GM19372 (cell line): ENCODE data around the gene PPARD.
A peak's percentile ranks its signal among the peaks of the same experiment; 100 is the strongest.
"Not testable (repeated sequence)": the region's sequence is repeated elsewhere in the genome, so short reads cannot be mapped to it uniquely, and the experiment has no call there.

ENCODE experiments used
- ATAC-seq: cut with Tn5 transposase; IDR thresholded peaks from one replicate; pipeline ENCODE4 v1.9.1; 2021; ENCODE audit warnings: mild to moderate bottlenecking, low read depth, moderate library complexity; ENCODE audit not compliant: unreplicated experiment

The PPARD gene

DNA sequence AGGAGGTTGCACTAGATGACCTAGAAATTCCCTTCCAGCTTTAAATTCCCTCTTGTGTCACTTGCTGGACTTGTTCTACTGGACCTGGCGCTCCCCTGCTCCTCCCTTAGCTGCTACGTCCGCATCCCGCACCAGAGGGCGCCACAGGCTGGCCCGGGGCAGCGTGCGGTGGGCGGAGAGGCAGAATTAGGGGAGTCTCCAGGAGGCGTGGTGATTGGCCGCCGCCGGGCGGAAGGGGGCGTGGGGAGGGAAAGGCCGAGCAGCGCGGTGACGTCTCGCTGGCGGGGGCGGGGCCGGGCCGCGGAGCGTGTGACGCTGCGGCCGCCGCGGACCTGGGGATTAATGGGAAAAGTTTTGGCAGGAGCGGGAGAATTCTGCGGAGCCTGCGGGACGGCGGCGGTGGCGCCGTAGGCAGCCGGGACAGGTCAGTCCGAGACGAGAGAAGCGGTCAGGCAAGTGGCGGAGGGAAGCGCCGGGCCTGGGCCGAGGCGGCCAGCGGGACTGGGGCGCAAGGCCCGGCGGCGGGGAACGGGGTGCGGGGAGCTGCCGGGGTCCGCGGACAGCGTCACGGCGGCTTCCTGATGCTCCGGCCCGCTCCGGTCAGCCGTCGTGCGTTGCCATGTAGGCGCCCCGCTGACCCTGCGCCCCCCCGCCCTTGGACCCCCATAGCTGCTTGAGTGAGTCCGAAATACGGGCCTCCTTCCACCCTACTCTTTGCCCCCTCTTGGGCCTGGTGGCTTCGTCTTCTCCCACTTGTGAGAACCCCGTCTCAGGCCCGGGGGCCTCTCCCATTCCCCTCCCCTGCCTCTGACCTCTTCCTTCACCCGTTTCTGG, at the start of gene PPARD:
Gene PPARD, plus strand, starts transcription at position 301 of the 834 bp plus-strand sequence. CDS start 68,530 bp downstream, outside the sequence.
- ATAC-seq, result peak; percentile 96

DNA sequence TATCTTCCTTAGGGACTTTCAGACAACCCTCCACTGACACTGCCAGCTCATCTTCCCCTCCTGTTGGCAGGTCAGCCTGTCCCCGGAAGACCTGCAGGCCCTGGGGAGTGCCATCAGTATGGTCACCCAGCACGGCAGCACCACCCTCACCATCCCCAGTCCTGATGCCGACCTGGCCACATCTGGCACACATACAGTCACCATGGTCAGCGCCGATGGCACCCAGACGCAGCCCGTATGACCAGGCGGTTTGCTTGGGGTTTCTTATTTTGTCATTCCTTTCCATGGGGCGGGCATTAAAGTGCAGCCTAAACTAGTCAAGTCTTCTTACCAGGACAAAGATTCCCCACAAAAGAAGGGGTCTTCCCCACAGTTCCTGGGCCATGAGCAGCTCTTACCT, 48.7 kb upstream of the PPARD start:
- ATAC-seq, result no peak

DNA sequence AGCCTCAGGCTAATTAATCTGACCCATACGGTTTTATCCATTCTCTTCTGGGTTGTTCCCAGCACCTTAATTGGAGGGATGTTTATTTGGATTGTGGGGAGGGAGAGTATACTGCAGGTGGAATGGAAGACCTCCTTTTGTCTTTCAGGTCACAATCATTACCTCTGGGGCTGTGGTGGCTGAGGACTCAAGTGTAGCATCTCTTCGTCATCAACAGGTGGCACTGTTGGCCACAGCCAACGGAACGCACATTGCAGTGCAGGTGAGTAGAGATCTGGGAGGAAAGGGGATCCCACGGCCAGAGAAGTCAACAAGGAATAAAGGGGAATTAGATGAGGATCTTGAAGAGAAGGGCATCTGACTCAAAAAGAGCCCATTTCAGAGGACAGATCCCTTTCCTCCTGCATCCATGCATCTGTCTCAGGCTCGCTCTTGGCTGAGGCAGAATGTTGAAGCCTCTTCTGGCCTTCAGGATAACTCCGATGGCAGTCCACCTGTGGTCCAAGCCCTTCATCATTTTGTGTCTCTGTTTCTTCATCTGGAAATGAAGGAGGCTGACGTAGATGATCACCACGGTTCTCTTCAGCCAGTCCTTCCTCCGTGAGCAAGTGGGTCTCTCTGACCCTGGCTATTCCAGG, 47.9 kb upstream of the PPARD start:
- no peak for ATAC-seq

DNA sequence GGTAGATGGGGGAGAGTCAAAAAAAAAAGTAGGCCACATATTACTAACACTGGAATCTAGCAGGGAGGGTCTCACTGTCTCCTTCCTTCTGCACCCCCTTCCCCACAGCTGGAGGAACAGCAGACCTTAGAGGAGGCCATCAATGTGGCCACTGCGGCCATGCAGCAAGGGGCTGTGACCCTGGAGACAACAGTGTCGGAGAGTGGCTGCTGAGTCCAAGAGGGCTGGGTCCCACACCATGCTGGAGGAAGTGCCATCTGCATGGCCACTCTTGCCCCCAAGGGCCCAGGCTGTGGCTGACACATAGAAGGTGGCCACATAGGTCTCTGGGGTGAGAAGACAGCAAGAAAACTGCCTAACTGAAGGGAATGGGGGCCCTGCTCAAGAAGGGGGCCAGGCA, 47.3 kb upstream of the PPARD start:
- ATAC-seq, result no peak

DNA sequence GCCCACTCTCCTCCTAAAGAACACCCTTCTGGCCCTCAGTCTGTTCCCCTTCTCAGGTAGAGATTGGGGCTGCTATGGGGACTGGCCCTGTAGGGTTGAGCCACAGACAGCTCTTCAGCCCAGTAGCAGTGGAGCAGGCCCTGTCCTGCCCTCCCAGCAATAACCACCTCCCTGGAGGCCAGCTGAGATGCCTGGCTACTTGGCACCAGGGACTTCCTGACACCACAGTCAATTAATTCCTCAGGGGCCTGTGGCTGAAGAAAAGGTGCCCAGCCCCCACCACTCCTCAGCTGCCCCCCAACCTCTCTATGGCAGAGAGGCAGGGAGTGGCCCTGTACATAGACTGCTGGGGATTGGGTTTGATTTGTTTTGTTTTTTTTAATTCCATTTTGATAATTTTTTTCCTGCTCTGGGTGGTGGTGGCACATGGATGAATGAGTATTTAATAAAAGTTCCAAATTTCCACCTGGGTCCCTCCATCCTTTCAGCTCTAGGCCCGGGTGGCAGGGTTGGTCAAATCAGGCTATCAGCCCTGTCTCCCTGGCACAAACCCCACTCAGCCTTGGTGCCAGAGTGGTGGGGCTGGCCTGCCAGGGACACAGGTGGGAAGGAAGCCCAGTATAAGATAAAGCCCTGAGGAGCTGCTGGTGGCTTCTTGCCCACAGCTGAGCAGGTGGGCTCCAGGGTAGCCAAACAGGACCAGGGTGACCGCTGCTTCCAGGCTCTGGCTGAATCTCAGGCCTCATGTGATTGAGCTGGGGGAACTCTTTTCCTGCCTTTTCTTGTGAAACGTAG, 46.6 kb upstream of the PPARD start:
- ATAC-seq, result no peak

DNA sequence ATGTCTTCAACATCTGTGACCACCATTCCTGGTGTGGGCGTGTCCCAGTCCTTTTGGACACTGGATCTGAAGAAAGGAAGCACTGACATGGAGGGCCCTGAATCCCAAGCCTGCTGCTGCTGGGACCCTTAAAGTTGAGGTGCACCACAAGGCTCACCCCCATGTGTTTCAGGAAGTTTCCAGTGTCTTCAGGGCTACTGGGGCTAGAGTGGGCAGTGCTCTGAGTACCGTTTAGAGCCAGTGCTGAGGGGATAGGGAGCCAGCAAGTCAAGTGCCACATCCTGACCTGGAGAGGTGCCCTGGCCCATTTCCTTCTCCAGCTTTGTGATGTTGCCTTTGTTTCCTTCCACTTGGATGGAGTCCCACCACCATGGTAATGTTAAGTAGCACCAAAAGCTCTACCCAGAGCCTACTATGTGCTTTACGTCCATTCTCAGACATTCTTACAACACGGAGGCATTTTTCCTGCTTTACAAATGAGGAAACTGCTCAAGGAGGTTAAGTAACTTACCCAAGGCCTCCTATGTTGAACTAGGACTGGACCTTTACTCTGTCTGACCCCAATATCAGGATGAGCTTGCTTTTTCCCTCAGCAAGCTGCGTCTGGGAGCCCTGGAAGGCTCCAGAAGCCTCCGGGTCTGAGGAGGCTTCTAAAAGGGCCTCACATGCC, 45.3 kb upstream of the PPARD start:
- no peak for ATAC-seq

DNA sequence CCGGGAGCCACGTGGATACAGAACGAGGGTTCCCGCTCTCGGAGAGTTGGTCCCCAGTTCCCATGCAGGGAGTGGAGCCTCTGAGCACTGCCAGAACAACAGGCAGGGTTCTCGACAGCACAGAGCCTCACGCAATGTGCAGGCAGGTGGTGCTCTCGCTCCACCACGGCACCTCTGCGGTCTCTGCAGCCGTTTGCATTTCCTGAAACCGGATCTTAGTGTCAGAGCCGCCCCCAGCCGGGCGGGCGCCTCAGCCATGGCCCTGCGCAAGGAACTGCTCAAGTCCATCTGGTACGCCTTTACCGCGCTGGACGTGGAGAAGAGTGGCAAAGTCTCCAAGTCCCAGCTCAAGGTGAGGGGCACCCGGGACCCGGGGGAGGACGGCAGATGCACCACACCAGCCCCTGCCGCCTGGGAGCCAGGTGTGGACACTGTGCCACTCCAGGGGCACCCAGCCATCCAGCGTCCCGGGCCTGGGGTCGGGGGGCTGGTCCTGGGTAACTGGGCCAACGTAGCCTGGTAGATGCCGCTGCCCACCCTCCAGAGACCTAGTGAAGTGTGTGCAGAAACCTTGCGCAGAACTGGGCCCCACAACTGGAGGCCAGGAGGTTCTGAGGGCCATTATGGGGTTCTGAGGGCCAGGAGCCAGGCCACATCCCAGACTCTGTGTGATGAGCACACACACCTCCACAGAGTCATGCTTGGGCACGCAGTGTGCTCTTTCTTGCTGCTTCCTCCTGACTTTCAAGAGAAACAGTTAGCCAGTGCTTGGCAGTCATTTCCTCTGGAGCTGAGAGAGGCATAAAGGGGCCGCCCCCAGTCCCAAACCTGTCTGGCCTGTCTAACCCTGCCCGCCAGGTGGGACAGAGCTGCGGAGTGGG, 44.5 kb upstream of the PPARD start, which contains the start of gene DEF6:
Gene DEF6, plus strand, starts transcription at position 218 of the 881 bp plus-strand sequence. Its CDS starts 39 bp downstream, at position 257.
- peak; percentile 88 for ATAC-seq

DNA sequence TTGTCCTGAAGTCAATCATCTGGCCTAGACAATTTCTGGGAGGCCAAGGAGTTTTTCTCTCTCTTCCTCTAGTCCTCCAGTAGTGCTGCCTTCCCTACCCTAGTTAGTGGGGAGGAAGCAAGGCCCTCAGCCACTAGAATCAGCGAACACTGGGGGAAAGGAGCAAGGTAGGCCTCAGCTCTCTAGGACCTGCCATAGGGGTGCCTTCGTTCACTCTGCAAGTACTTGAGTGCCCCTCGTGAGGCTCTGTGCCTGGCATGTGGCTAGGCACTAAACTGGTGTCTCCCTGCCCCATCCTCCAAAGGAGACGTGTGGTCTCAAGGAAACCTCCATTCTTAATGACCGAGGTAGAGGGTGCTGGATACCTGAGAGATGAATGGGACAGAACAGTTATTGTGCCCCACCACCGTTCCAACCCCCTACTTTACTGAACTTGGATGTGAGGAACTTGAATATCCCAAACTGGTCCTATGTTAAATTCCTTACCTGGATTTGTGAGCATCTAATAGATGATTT, 43.7 kb upstream of the PPARD start:
- ATAC-seq, result no peak

DNA sequence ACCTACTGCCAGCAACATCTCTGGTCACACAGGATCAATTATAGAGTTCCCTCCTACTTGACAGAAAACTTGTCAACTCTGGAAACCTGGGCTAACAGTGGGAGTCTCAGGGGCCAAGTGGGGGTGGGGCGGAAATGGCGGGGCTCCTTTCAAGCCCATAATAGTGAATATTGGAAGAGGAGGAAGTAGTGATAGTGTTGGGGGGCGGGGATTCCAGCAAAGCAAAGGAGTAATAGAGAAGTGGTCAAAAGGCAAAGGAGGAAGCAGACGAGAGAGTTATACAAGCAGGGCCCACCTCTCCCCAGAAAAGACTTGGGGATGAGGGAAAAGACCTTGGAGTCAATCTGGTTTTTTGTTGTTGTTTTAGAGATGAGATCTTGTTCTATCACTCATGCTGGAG, 42.7 kb upstream of the PPARD start:
- ATAC-seq, result no peak

DNA sequence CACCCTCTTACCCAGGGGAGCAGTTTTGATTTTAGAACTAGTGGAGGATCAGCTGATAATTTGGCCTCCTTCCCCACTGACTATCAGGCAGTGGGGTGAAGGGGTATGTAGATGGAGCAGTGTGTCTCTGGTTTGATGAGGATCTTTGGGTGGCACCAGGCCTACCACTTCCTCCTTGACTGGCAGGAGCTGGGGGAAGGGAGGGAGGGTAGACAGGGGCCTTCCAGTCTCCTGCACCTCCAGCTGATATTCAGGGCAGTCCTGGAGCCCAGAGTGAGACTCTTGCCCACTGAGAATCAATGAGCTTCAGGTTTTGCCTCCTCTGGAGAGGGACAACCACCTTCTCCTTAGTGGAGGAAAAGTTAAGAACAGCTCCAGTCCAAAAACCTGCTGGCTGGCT, 41.5 kb upstream of the PPARD start:
- no peak for ATAC-seq

DNA sequence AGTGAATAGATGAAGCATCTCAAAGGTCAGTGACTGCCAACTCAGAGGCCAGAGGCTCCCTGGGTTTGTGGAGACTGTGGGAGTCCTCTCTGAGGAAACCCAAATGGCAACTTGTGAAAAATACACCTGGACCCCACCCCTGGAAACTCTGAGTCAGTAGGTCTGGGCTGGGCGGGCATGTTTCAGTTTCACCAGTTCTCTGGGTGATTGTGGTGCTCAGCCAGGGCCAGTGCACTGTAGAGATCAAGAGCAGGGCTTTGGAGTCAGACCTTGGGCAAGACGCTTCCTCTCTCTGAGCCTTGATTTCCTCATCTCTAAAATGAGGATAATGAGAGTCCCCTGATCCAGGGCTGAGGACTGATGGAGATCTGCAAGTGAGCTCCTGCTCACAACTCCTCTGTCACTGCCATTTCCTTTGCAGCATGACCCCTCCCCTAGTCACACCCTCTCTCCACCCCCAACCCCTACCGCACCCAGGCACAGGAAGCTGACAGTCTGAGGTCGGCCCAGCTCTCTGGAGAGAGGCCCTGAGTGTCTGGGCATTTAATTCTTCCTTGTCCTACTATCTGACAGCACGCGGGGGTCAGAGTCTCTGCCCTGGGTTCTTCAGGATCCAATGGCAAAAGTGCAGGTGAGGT, 39.6 kb upstream of the PPARD start:
- ATAC-seq, result peak; percentile 84

DNA sequence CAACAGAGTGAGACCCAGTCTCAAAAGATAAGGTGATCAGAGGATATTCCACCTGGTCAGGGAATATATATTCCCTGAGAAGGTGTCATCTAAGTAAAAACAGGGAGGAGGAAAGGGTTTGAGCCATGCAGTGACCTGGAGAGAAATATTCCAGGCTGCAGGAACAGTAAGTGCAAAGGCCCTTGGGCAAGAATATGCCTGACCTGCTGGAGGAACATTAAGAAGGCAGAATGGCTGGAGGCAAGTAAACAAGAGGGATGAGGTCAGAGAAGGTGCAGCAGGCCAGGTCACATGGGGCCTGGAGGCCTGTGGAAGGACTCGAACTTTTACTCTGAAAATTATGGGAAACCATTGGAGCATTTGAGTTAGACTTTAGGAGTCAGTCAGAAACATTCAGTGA, 38.1 kb upstream of the PPARD start:
- no peak for ATAC-seq

DNA sequence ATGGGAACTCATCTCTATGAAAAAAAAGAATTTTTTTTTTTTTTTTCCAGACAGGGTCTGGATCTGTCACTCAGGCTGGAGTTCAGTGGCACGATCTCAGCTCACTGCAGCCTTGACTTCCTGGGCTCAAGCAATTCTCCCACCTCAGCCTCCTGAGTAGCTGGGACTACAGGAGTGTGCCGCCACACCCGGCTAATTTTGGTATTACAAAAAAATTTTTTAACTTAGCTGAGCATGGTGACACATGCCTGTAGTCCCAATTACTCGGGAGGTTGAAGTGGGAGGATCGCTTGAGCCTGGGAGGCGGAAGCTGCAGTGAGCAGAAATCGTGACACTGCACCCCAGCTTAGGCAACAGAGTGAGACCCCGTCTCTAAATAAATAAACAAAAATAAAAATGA, 37.2 kb upstream of the PPARD start:
- no peak for ATAC-seq

DNA sequence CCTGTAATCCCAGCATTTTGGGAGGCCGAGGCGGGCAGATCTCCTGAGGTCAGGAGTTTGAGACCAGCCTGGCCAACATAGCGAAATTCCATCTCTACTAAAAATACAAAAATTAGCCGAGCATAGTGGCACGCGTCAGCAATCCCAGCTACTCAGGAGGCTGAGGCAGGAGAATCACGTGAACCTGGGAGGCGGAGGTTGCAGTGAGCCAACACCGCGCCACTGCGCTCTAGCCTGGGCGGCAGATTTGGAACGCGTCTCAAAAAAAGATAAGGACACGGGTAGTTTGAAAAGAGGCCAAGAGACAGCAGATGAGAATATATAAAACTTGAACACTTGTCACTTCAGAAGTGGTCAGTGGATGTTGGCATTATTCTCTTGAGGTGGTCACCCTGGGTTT, 35.2 kb upstream of the PPARD start:
- ATAC-seq, result not testable (repeated sequence)

DNA sequence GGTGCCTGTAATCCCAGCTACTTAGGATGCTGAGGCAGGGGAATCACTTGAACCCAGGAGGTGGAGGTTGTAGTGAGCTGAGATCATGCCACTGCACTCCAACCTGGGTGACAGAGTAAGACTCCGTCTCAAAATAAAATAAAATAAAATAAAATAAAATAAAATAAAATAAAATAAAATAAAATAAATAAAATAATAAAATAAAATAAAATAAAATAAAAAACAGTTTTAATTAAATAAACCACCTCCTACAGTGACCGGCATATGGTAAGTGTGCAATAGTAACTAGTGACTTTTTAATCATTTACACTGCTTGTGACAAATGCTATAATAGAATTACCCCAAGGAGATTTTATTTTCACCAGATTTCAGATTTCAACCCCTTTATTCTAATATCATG, 33.8 kb upstream of the PPARD start:
- ATAC-seq, result not testable (repeated sequence)

DNA sequence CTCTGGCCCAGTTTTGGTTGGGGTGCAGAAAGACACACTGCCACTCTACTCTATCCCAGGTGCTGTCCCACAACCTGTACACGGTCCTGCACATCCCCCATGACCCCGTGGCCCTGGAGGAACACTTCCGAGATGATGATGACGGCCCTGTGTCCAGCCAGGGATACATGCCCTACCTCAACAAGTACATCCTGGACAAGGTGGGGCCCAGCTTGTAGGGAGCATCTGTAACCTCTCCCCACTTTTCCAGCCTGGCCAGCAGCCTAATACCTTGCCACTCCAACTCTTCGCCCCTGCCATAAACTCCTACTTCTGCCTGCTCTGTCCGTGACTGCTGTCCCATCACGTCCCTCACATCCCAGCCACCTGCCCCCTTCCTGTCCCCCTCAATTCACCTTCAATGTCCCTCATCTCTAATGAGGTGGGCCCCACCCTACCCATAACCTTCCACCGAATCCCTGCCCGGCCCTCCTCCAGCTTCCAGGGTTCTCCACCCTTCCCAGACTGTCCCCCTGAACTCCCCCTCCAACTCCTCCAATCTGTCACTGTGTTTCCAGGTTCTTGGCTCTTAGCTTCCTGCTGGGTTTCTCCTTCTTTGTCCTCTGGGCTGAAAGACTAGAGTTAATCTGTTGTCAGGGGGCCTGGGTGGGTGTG, 32.6 kb upstream of the PPARD start:
- no peak for ATAC-seq

DNA sequence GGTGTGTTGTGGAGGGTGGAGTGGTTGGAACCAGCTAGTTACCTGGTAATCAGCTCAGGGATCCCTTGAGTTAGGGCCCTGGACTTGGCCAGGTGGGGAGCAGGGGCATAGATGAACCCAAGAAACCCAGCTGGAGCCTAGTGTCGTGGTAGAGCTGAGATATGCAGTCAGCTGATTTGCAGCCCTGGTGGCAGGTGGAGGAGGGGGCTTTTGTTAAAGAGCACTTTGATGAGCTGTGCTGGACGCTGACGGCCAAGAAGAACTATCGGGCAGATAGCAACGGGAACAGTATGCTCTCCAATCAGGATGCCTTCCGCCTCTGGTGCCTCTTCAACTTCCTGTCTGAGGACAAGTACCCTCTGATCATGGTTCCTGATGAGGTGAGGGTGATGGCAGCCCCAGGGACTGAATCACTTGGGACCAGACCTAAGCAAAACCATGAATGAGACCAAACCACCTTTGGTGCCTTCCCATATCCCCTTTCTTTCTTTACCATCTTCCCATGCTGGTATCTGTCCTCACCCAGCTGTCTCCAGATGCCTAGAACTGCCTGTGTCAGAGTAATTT, 32.0 kb upstream of the PPARD start:
- ATAC-seq, result no peak
